Measurements from ENCODE around the gene PHPT1. TPM values are rescaled to one million over a fixed set of nuclear protein-coding genes. Genes with fewer than 3 reads are reported as not detected.
"Not testable (repeated sequence)": the region's sequence is repeated elsewhere in the genome, so short reads cannot be mapped to it uniquely, and the experiment has no call there.

Gene PHPT1
- total RNA-seq, 1 donor from 2014 or later, result 93.6 TPM

DNA sequence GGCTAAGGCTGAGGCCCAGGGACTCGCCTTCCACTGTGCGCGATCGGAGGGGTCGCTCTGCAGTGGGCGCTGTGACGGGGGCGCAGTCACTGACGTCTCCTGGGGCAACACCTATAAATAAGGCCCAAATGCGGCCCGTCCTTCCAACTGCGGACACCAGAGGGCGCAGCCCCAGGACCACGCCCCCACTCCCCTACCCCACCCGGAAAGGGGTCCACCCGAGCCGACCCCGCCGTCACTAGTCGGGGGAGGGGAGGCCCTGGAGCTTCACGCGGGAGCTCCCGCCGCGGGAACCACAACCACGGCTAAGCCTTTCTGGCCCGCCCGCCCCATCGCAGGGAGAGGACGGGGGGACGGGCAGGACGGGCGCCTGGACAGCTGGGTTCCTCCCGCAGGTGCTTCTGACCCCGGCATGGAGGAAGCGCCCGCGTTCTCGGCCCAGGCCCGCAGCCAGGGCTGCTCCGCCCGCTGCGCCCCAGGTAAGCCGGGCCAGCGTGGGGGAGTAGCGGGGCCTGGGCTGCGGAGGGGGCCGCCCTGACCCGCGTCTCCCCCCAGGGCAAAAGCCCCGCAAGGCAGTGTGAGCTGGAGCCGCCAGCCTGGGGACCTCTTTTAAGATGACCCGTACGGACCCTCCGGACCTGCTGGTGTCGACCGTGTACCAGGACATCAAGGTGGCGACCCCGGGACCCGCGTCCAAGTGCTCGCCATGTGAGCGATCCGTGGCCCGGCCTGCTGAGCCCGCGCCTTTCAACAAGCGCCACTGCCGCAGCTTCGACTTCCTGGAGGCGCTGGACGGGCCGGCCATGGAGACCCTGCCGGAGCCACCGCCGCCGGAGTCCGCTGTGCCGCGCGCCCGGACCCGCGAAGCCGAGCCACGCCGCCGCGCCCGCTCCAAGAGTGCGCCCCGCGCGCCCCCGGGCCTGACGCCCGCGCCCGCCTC lies 5.1 kb upstream of the PHPT1 start:
- peaks cover 46% of the 10 kb centered on the region for H3K4me1 ChIP-seq
- peaks cover 20% of the 10 kb centered on the region for H3K36me3 ChIP-seq
- peaks cover 33% of the 10 kb centered on the region for H3K27me3 ChIP-seq (ENCODE audit: low read depth)
- intact Hi-C loops (cut with DNase I); H3K9me3 ChIP-seq; H3K27ac ChIP-seq; H3K4me3 ChIP-seq: not testable (repeated sequence)
- peak; percentile 3 to 6 for ATAC-seq
- TF ChIP-seq, protein P1, sequence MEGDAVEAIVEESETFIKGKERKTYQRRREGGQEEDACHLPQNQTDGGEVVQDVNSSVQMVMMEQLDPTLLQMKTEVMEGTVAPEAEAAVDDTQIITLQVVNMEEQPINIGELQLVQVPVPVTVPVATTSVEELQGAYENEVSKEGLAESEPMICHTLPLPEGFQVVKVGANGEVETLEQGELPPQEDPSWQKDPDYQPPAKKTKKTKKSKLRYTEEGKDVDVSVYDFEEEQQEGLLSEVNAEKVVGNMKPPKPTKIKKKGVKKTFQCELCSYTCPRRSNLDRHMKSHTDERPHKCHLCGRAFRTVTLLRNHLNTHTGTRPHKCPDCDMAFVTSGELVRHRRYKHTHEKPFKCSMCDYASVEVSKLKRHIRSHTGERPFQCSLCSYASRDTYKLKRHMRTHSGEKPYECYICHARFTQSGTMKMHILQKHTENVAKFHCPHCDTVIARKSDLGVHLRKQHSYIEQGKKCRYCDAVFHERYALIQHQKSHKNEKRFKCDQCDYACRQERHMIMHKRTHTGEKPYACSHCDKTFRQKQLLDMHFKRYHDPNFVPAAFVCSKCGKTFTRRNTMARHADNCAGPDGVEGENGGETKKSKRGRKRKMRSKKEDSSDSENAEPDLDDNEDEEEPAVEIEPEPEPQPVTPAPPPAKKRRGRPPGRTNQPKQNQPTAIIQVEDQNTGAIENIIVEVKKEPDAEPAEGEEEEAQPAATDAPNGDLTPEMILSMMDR (IDR thresholded peaks at IDR 0.05), result peak; percentile 61
- DNase-seq, result peak; percentile 71

DNA sequence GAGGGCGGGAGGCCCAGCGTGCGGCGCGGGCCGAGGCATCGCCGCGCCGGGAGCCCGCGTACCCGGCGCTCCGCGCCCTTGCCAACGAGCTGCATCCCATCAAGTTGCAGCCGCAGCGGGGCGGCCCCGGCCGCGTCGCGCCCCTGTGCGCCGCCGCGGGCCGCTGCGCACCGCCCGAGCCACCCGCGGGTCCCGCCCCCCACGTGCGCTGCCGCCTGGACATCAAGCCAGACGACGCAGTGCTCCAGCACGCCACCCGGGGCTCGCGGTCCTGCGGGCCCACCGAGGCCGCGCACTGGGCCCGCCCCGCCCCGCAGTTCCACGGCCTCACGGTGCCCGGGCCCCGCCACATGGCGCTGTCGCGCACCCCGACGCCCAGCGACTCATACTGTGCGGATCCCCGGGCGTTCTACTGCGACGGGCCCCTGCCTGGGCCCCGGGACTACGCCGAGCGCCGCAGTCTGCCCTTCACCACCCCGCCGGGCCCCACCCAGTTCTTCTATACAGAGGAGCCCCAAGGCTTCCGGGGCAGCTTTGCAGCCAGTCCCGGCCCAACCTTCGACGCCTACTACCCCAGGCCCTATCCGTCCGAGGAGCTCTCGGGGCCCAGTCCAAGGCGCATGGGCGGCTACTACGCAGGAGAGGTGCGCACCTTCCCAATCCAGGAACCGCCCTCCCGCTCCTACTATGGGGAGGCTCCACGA lies 4.3 kb upstream of the PHPT1 start:
- TF ChIP-seq, protein P1 (IDR thresholded peaks at IDR 0.05), result no peak
- DNase-seq, result no peak

DNA sequence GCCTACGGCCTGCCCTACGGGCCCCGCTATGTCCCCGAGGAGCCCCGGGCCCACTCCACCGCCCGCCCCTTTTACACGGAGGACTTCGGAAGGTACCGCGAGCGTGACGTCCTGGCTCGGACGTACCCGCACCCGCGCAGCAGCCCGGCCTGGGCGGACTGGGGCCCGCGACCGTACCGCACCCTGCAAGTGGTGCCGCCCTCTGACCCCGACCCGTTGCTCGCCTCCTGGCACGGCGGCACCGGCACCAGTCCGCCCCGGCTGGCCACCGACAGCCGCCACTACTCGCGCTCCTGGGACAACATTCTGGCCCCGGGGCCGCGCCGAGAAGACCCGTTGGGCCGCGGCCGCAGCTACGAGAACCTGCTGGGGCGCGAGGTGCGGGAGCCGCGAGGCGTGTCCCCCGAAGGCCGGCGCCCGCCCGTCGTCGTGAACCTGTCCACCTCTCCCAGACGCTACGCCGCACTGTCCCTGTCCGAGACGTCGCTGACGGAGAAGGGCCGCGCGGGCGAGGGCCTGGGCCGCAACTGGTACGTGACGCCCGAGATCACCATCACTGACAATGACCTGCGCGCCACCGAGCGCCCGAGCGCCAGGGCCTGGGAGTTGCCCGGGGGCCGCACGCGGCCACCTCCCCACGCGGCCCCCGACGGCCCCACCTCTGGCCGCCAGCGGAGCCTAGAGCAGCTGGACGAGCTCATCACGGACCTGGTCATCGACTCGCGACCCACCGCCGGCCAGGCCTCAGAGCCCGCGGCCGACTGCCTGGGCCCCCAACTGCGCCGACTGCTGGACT lies 3.5 kb upstream of the PHPT1 start:
- ATAC-seq (no peak), DNase-seq (no peak)
- H3K27me3 ChIP-seq (ENCODE audit: low read depth), result peaks cover 33% of the 10 kb centered on the region
- no peak overlapping the region for H3K27ac ChIP-seq
- TF ChIP-seq, protein P1 (IDR thresholded peaks at IDR 0.05), result no peak
- peaks cover 7% of the 10 kb centered on the region for H3K36me3 ChIP-seq
- H3K4me1 ChIP-seq, result peaks cover 58% of the 10 kb centered on the region
- no peaks in the 10 kb centered on the region for H3K9me3 ChIP-seq
- intact Hi-C loops (cut with DNase I), result no loop called here
- no peak overlapping the region for H3K4me3 ChIP-seq

More for the DNA sequence above, 4.3 kb upstream of the PHPT1 start:
- no peak overlapping the region for H3K27ac ChIP-seq
- peaks cover 50% of the 10 kb centered on the region for H3K4me1 ChIP-seq
- H3K36me3 ChIP-seq, result peaks cover 12% of the 10 kb centered on the region
- H3K4me3 ChIP-seq, result no peak overlapping the region
- H3K9me3 ChIP-seq, result no peaks in the 10 kb centered on the region
- no peak for ATAC-seq
- intact Hi-C loops (cut with DNase I), result no loop called here
- peaks cover 33% of the 10 kb centered on the region for H3K27me3 ChIP-seq (ENCODE audit: low read depth)

DNA sequence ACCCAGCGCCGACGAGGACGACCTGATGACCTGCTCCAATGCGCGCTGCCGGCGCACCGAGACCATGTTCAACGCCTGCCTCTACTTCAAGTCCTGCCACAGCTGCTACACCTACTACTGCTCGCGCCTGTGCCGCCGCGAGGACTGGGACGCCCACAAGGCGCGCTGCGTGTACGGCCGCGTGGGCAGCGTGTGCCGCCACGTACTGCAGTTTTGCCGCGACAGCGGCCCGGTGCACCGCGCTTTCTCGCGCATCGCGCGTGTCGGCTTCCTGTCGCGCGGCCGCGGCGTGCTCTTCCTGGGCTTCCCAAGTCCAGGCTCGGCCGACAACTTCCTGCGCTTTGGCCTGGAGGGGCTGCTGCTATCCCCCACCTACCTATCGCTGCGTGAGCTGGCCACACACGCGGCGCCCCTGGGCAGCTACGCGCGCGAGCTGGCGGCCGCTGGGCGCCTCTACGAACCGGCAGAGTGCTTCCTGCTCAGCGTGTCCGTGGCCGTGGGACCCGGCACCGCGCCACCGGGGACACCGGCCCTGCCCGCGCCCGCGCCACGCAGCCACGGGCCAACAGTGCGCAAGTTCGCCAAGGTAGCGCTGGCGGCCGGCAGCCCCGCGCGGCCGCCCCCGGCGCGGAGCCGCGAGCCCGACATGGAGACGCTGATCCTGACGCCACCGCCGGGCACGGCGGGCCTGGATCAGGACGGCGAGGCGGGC lies 2.7 kb upstream of the PHPT1 start:
- no peak for DNase-seq
- H3K27ac ChIP-seq, result no peak overlapping the region
- peaks cover 33% of the 10 kb centered on the region for H3K27me3 ChIP-seq (ENCODE audit: low read depth)
- H3K4me3 ChIP-seq, result peak overlapping the region; percentile 94
- H3K4me1 ChIP-seq, result peaks cover 55% of the 10 kb centered on the region
- intact Hi-C loops (cut with DNase I), result no loop called here
- no peak for ATAC-seq
- peaks cover 11% of the 10 kb centered on the region for H3K36me3 ChIP-seq
- no peaks in the 10 kb centered on the region for H3K9me3 ChIP-seq
- TF ChIP-seq, protein P1 (IDR thresholded peaks at IDR 0.05), result no peak
